H9 (cell line): Measurements from ENCODE around the gene ZSWIM1. TPM values are rescaled to one million over a fixed set of nuclear protein-coding genes. Genes with fewer than 3 reads are reported as not detected.
A peak's percentile ranks its signal among the peaks of the same experiment; 100 is the strongest.

Experiments used
- DNase-seq: peaks from one replicate; pipeline ENCODE4 v3.0.0-alpha.2; 2017
- H2AFZ ChIP-seq: one replicate; pipeline ENCODE4 v1.6.1; 2013; ENCODE audit warnings: mild to moderate bottlenecking, low read length, control low read depth, moderate library complexity
- H2AK5ac ChIP-seq: 2 replicates; pipeline ENCODE4 v1.6.1; 2013; ENCODE audit warnings: low read length, control low read depth, mixed read lengths; ENCODE audit not compliant: insufficient read length
- H2BK120ac ChIP-seq: one replicate; pipeline ENCODE4 v1.6.1; 2013; ENCODE audit warnings: low read depth, mild to moderate bottlenecking, low read length, control low read depth, inconsistent platforms; ENCODE audit not compliant: poor library complexity, severe bottlenecking
- H2BK12ac ChIP-seq: 2 replicates; pipeline ENCODE4 v1.6.1; 2013; ENCODE audit warnings: low read length, control low read depth, mixed read lengths, low read depth; ENCODE audit not compliant: insufficient read length
- H2BK15ac ChIP-seq: 2 replicates; pipeline ENCODE4 v1.6.1; 2013; ENCODE audit warnings: low read depth, low read length, control low read depth
- H2BK20ac ChIP-seq: one replicate; pipeline ENCODE4 v1.6.1; 2013; ENCODE audit warnings: low read depth, mild to moderate bottlenecking, low read length, control low read depth, inconsistent platforms; ENCODE audit not compliant: poor library complexity, severe bottlenecking
- H2BK5ac ChIP-seq: 2 replicates; pipeline ENCODE4 v1.6.1; 2013; ENCODE audit warnings: low read length, control low read depth, mixed read lengths; ENCODE audit not compliant: insufficient read length
- H3K14ac ChIP-seq: 2 replicates; pipeline ENCODE4 v1.6.1; 2013; ENCODE audit warnings: low read length, control low read depth; ENCODE audit not compliant: insufficient read depth
- H3K18ac ChIP-seq: 2 replicates; pipeline ENCODE4 v1.6.1; 2013; ENCODE audit warnings: low read depth, mild to moderate bottlenecking, mixed read lengths, low read length, control low read depth; ENCODE audit not compliant: insufficient read length
- H3K23ac ChIP-seq: 2 replicates; pipeline ENCODE4 v1.6.1; 2013; ENCODE audit warnings: low read length, control low read depth, mixed read lengths, low read depth; ENCODE audit not compliant: insufficient read length
- H3K23me2 ChIP-seq: 2 replicates; pipeline ENCODE4 v1.6.1; 2013; ENCODE audit warnings: low read depth, mild to moderate bottlenecking, mixed read lengths, low read length, control low read depth; ENCODE audit not compliant: insufficient read length, poor library complexity, severe bottlenecking
- H3K27ac ChIP-seq: 2 replicates; pipeline ENCODE4 v1.5.1; 2013; ENCODE audit warnings: low read length, control low read depth, mixed read lengths, low read depth; ENCODE audit not compliant: insufficient read length
- H3K27me3 ChIP-seq: 2 replicates; pipeline ENCODE4 v1.6.1; 2013; ENCODE audit warnings: low read length, control low read depth, inconsistent platforms; ENCODE audit not compliant: insufficient read depth
- H3K4ac ChIP-seq: 2 replicates; pipeline ENCODE4 v1.6.1; 2013; ENCODE audit warnings: low read depth, mild to moderate bottlenecking, control low read depth, inconsistent platforms, low read length, moderate library complexity
- H3K4me1 ChIP-seq: 2 replicates; pipeline ENCODE4 v1.6.1; 2013; ENCODE audit warnings: low read length, control low read depth, inconsistent platforms; ENCODE audit not compliant: insufficient read depth
- H3K4me2 ChIP-seq: 2 replicates; pipeline ENCODE4 v1.6.1; 2013; ENCODE audit warnings: low read length, control low read depth, mixed read lengths; ENCODE audit not compliant: insufficient read length, insufficient read depth
- H3K56ac ChIP-seq: 2 replicates; pipeline ENCODE4 v1.6.1; 2013; ENCODE audit warnings: low read depth, mild to moderate bottlenecking, mixed read lengths, low read length, control low read depth; ENCODE audit not compliant: insufficient read length
- H3K79me1 ChIP-seq: 2 replicates; pipeline ENCODE4 v1.6.1; 2013; ENCODE audit warnings: low read depth, mild to moderate bottlenecking, moderate library complexity, low read length, control low read depth, inconsistent platforms; ENCODE audit not compliant: insufficient read depth, poor library complexity, severe bottlenecking
- H3K79me2 ChIP-seq: 2 replicates; pipeline ENCODE4 v1.6.1; 2013; ENCODE audit warnings: low read length, control low read depth, inconsistent platforms; ENCODE audit not compliant: insufficient read depth
- H3K9ac ChIP-seq: 2 replicates; pipeline ENCODE4 v1.6.1; 2013; ENCODE audit warnings: low read length, control low read depth, mixed read lengths; ENCODE audit not compliant: insufficient read length; ENCODE audit errors: extremely low read depth
- H3K9me3 ChIP-seq: one replicate; pipeline ENCODE4 v1.6.1; 2013; ENCODE audit warnings: low read depth, low read length, inconsistent platforms; ENCODE audit not compliant: control insufficient read depth
- H3T11ph ChIP-seq: one replicate; pipeline ENCODE4 v1.6.1; 2013; ENCODE audit warnings: mild to moderate bottlenecking, low read length, control low read depth, inconsistent platforms
- H4K20me1 ChIP-seq: one replicate; pipeline ENCODE4 v1.6.1; 2013; ENCODE audit not compliant: control insufficient read depth, insufficient read length, insufficient read depth
- H4K5ac ChIP-seq: 2 replicates; pipeline ENCODE4 v1.6.1; 2013; ENCODE audit warnings: low read depth, mild to moderate bottlenecking, mixed read lengths, low read length, control low read depth; ENCODE audit not compliant: insufficient read length
- H4K8ac ChIP-seq: replicated peaks from 2 replicates; pipeline ENCODE4 v1.6.1; 2013; ENCODE audit warnings: low read length, control low read depth, mixed read lengths, low read depth; ENCODE audit not compliant: insufficient read length
- H4K91ac ChIP-seq: 2 replicates; pipeline ENCODE4 v1.6.1; 2013; ENCODE audit warnings: low read depth, mild to moderate bottlenecking, moderate library complexity, mixed read lengths, low read length, control low read depth; ENCODE audit not compliant: insufficient read length
- H3K27ac Mint-ChIP-seq, 3 experiments: 2 replicates in 2 of 3; 3 replicates in 1 of 3; pipeline ENCODE4 v1.8.0; 2020 to 2021; ENCODE audit warnings: mixed read lengths in 3 of 3, mild to moderate bottlenecking in 1 of 3, moderate library complexity in 1 of 3
- H3K27me3 Mint-ChIP-seq: 2 replicates; pipeline ENCODE4 v1.8.0; 2021; ENCODE audit warnings: low read depth, mild to moderate bottlenecking, moderate library complexity, mixed read lengths
- H3K36me3 Mint-ChIP-seq, 3 experiments: 2 replicates in 2 of 3; 3 replicates in 1 of 3; pipeline ENCODE4 v1.8.0; 2020 to 2021; ENCODE audit warnings: low read depth in 3 of 3, mixed read lengths in 3 of 3; ENCODE audit not compliant: insufficient read depth in 1 of 3
- H3K4me1 Mint-ChIP-seq, 2 experiments: 2 replicates each; pipeline ENCODE4 v1.8.0; 2020; ENCODE audit warnings: mixed read lengths in 2 of 2
- H3K4me3 Mint-ChIP-seq, 2 experiments: 2 replicates in 1 of 2; 3 replicates in 1 of 2; pipeline ENCODE4 v1.8.0; 2020 to 2021; ENCODE audit warnings: mild to moderate bottlenecking in 2 of 2, mixed read lengths in 2 of 2, moderate library complexity in 1 of 2
- H3K9me3 Mint-ChIP-seq, 2 experiments: 2 replicates in 1 of 2; 3 replicates in 1 of 2; pipeline ENCODE4 v1.8.0; 2020; ENCODE audit warnings: mild to moderate bottlenecking in 2 of 2, mixed read lengths in 2 of 2, moderate library complexity in 1 of 2
- WGBS: extraction: QIAGEN DNeasy Blood & Tissue Kit; methylation state at CpG from one replicate; pipeline ENCODE4 v1.1.7; 2013; ENCODE audit warnings: missing lambda C conversion rate, low lambda C conversion rate, mixed read lengths; ENCODE audit not compliant: insufficient read length; ENCODE audit errors: extremely low coverage; 5-methylcytosine and 5-hydroxymethylcytosine counted together
- total RNA-seq: library from RNA; stranded (reverse); gene quantifications from 2 replicates; pipeline ENCODE4 v1.2.1, GENCODE V29; 2021
- TF ChIP-seq, protein P1 (sequence below): fragments of 200-600 bp; sonication (generic); conservative IDR thresholded peaks from 3 replicates; pipeline ENCODE4 v1.8.0; 2021; ENCODE audit warnings: antibody characterized with exemption, mild to moderate bottlenecking

Gene ZSWIM1
- total RNA-seq, 1 experiment from 2014 or later: 13.0 TPM

DNA sequence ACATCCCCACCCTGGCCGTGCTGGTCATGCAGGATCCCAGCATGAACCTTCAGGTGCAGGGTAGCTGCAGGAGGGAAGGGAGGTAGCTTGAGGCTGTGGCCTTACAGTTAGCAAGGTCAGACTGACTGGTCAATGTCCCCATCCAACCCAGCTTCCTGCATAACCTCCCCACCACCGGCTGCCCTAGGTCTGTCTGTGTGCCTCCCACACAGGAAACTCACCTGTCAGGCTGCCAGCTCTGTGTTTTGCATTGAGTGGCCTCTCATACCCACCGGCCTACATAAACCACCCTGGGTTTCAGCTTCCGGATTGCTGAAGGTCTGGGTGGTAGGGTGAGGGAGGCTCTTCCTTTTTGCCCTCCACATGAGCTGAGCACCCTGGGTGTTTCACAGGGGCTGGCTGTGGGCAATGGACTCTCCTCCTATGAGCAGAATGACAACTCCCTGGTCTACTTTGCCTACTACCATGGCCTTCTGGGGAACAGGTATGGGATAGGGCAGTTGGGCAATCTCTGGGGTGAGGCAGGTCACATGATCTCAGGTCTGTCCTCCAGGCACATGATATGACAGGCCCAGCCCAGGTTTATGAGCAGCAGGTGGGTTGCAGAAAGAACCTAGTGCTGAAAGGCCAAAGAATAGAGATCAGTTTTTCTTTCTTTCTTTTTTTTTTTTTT is 11.9 kb downstream of the ZSWIM1 start:
- no peak overlapping the region for H3T11ph ChIP-seq
- H2BK120ac ChIP-seq: no peak overlapping the region
- no peaks in the 10 kb centered on the region for H3K4me1 ChIP-seq
- Mint-ChIP-seq H3K36me3 (peaks cover 12 to 41% (median 34%) of the 10 kb centered on the region in 3 experiments), H3K4me3 (peak overlapping the region; percentile 85 to 92; a peak in 4 of 5 replicates), H3K9me3 (no peaks in the 10 kb centered on the region), H3K27ac (no peak overlapping the region), H3K4me1 (peaks cover 5 to 14% of the 10 kb centered on the region in 2 experiments; a peak in 3 of 4 replicates), H3K27me3 (no peaks in the 10 kb centered on the region; the same call in 1 of the 2 replicates)
- H3K27me3 ChIP-seq: no peaks in the 10 kb centered on the region
- H3K23ac ChIP-seq: no peak overlapping the region
- no peaks in the 10 kb centered on the region for H3K79me1 ChIP-seq
- no peak overlapping the region for H4K8ac ChIP-seq
- H3K9me3 ChIP-seq: no peaks in the 10 kb centered on the region
- H4K20me1 ChIP-seq: no peaks in the 10 kb centered on the region
- TF ChIP-seq, protein P1, sequence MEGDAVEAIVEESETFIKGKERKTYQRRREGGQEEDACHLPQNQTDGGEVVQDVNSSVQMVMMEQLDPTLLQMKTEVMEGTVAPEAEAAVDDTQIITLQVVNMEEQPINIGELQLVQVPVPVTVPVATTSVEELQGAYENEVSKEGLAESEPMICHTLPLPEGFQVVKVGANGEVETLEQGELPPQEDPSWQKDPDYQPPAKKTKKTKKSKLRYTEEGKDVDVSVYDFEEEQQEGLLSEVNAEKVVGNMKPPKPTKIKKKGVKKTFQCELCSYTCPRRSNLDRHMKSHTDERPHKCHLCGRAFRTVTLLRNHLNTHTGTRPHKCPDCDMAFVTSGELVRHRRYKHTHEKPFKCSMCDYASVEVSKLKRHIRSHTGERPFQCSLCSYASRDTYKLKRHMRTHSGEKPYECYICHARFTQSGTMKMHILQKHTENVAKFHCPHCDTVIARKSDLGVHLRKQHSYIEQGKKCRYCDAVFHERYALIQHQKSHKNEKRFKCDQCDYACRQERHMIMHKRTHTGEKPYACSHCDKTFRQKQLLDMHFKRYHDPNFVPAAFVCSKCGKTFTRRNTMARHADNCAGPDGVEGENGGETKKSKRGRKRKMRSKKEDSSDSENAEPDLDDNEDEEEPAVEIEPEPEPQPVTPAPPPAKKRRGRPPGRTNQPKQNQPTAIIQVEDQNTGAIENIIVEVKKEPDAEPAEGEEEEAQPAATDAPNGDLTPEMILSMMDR: no peak
- H3K18ac ChIP-seq: no peak overlapping the region
- H2BK12ac ChIP-seq: no peak overlapping the region
- H3K23me2 ChIP-seq: peaks cover 13% of the 10 kb centered on the region
- WGBS: no CpG with 5 or more reads among the region's 4 CpGs
- H2BK20ac ChIP-seq: no peak overlapping the region
- no peak overlapping the region for H4K5ac ChIP-seq
- no peak for DNase-seq
- no peaks in the 10 kb centered on the region for H3K79me2 ChIP-seq
- no peak overlapping the region for H3K56ac ChIP-seq
- H2BK5ac ChIP-seq: no peak overlapping the region
- no peak overlapping the region for H3K27ac ChIP-seq
- H2BK15ac ChIP-seq: no peak overlapping the region
- no peak overlapping the region for H3K4me2 ChIP-seq
- no peak overlapping the region for H3K4ac ChIP-seq
- H3K9ac ChIP-seq: no peak overlapping the region
- no peak overlapping the region for H3K14ac ChIP-seq
- H2AFZ ChIP-seq: no peak overlapping the region
- no peak overlapping the region for H2AK5ac ChIP-seq
- H4K91ac ChIP-seq: no peak overlapping the region
